MCF 10A (cell line): Measurements from ENCODE around the gene HECW1. TPM values are rescaled to one million over a fixed set of nuclear protein-coding genes. Genes with fewer than 3 reads are reported as not detected.

Experiments used
- BruUV-seq: library from RNA; stranded (reverse); fragments of 400-500 nt; replicated peaks from 2 replicates; lab custom pipeline; 2021; lab: Mats Ljungman, UMichigan
- CTCF ChIA-PET: fragments of 300-600 bp; sonication (Branson Sonifier 250); formaldehyde crosslinking; extraction: SDS; loops from one replicate; lab custom pipeline; 2021; ENCODE audit warnings: antibody characterized with exemption, inconsistent platforms; lab: Yijun Ruan, JAX
- POLR2A ChIA-PET: fragments of 300-600, 350-650 bp; sonication (Branson Sonifier 250); formaldehyde crosslinking; extraction: SDS; loops from one replicate; lab custom pipeline; 2020; ENCODE audit warnings: antibody characterized with exemption, inconsistent platforms; lab: Yijun Ruan, JAX
- DNase-seq: peaks from one replicate; pipeline ENCODE4 v3.0.0-alpha.2; 2018; ENCODE audit not compliant: unreplicated experiment
- H3K27ac Mint-ChIP-seq: one replicate; pipeline ENCODE4 v1.8.0; 2022; ENCODE audit warnings: mild to moderate bottlenecking, low read depth, mixed read lengths; ENCODE audit not compliant: unreplicated experiment
- H3K27me3 Mint-ChIP-seq: one replicate; pipeline ENCODE4 v1.8.0; 2022; ENCODE audit warnings: mixed read lengths; ENCODE audit not compliant: insufficient read depth, unreplicated experiment
- H3K36me3 Mint-ChIP-seq: one replicate; pipeline ENCODE4 v1.8.0; 2022; ENCODE audit warnings: mild to moderate bottlenecking, moderate library complexity, mixed read lengths; ENCODE audit not compliant: insufficient read depth, unreplicated experiment
- H3K4me1 Mint-ChIP-seq: one replicate; pipeline ENCODE4 v1.8.0; 2022; ENCODE audit warnings: mixed read lengths; ENCODE audit not compliant: insufficient read depth, unreplicated experiment
- H3K4me3 Mint-ChIP-seq: one replicate; pipeline ENCODE4 v1.8.0; 2022; ENCODE audit warnings: mild to moderate bottlenecking, moderate library complexity, mixed read lengths; ENCODE audit not compliant: unreplicated experiment
- H3K9me3 Mint-ChIP-seq: one replicate; pipeline ENCODE4 v1.8.0; 2022; ENCODE audit warnings: mixed read lengths; ENCODE audit not compliant: unreplicated experiment
- CTCF ChIP-seq: fragments of 200-600 bp; IDR thresholded peaks from one replicate; pipeline ENCODE4 v1.8.0; 2022; ENCODE audit warnings: antibody characterized with exemption, mild to moderate bottlenecking; ENCODE audit not compliant: unreplicated experiment
- intact Hi-C: fragments of 100-400 bp; cut with micrococcal nuclease; formaldehyde crosslinking; loops from 2 replicates; pipeline ENCODE4 v1.14.1; 2022
- total RNA-seq: library from RNA; stranded (reverse); gene quantifications from 2 replicates; pipeline ENCODE4 v1.2.3, GENCODE V29; 2022

Gene HECW1
- total RNA-seq, 1 experiment from 2014 or later = not detected

- H3K27me3 Mint-ChIP-seq = no peaks in the 10 kb centered on the region
- TF ChIP-seq CTCF = no peak
- ChIA-PET CTCF (interaction anchor here (0.5 to 1.2 kb wide), 4 partner anchors 18 to 348 kb away, joined by 3 to 4 read pairs (median 4); no protein-coding TSS in a partner anchor), POLR2A (interaction anchor here (0.7 kb wide), 1 partner anchor 478 kb away, joined by 3 read pairs; no protein-coding TSS in a partner anchor)
- DNase-seq = peak; percentile 24
- H3K36me3 Mint-ChIP-seq = no peaks in the 10 kb centered on the region
- intact Hi-C loops = no loop called here
- no peak overlapping the region for H3K4me3 Mint-ChIP-seq
- no peak overlapping the region for H3K27ac Mint-ChIP-seq
- H3K4me1 Mint-ChIP-seq = no peaks in the 10 kb centered on the region
- peaks cover 33% of the 10 kb centered on the region for H3K9me3 Mint-ChIP-seq
- BruUV-seq = no TSS peak
Observed at GRCh38 chr7:43351683-43352082, 239.2 kb downstream of the HECW1 start.

- Mint-ChIP-seq H3K27ac (no peak overlapping the region), H3K9me3 (peaks cover 25% of the 10 kb centered on the region), H3K4me3 (no peak overlapping the region), H3K4me1 (no peaks in the 10 kb centered on the region), H3K27me3 (no peaks in the 10 kb centered on the region), H3K36me3 (no peaks in the 10 kb centered on the region)
- intact Hi-C loops = no loop called here
- no TSS peak for BruUV-seq
- CTCF ChIA-PET = interaction anchor here (0.6 to 1.0 kb wide), 4 partner anchors 135 to 1216 kb away, joined by 3 to 5 read pairs (median 4); partner anchors contain the start of gene STK17A
- POLR2A ChIA-PET = interaction anchor here (0.5 to 0.6 kb wide), 3 partner anchors 54 to 421 kb away, joined by 3 to 4 read pairs (median 3); no protein-coding TSS in a partner anchor
- peak; percentile 4 for DNase-seq
- peak; percentile 7 for TF ChIP-seq CTCF
Observed at GRCh38 chr7:43353902-43354301, 241.5 kb downstream of the HECW1 start.

GRCh38 chr7:43362652-43363034 lies 250.2 kb downstream of the HECW1 start:
- no peaks in the 10 kb centered on the region for H3K27me3 Mint-ChIP-seq
- ChIA-PET POLR2A (interaction anchor here (0.8 to 1.5 kb wide), 5 partner anchors 11 to 431 kb away, joined by 3 to 4 read pairs (median 3); partner anchors contain the start of genes MRPL32 and PSMA2), CTCF (interaction anchor here (0.6 kb wide), 1 partner anchor 33 kb away, joined by 3 read pairs; no protein-coding TSS in a partner anchor)
- no TSS peak for BruUV-seq
- no peaks in the 10 kb centered on the region for H3K36me3 Mint-ChIP-seq
- TF ChIP-seq CTCF = no peak
- no peak overlapping the region for H3K4me3 Mint-ChIP-seq
- H3K27ac Mint-ChIP-seq = peak overlapping the region; percentile 56
- intact Hi-C loops = no loop called here
- H3K4me1 Mint-ChIP-seq = peaks cover 14% of the 10 kb centered on the region
- H3K9me3 Mint-ChIP-seq = no peaks in the 10 kb centered on the region
- peak; percentile 73 for DNase-seq

- peak overlapping the region; percentile 56 for H3K27ac Mint-ChIP-seq
- peak; percentile 88 for DNase-seq
- no TSS peak for BruUV-seq
- TF ChIP-seq CTCF = no peak
- CTCF ChIA-PET = no interaction called here
- no peaks in the 10 kb centered on the region for H3K36me3 Mint-ChIP-seq
- no peaks in the 10 kb centered on the region for H3K9me3 Mint-ChIP-seq
- POLR2A ChIA-PET = interaction anchor here (0.8 to 1.5 kb wide), 5 partner anchors 10 to 431 kb away, joined by 3 to 4 read pairs (median 3); partner anchors contain the start of genes MRPL32 and PSMA2
- H3K27me3 Mint-ChIP-seq = no peaks in the 10 kb centered on the region
- H3K4me1 Mint-ChIP-seq = peaks cover 14% of the 10 kb centered on the region
- intact Hi-C loops = no loop called here
- H3K4me3 Mint-ChIP-seq = no peak overlapping the region
Observed at GRCh38 chr7:43363035-43363791, 250.8 kb downstream of the HECW1 start.
